22Rv1 (cell line): ENCODE data around the gene PFKL.
"Not testable (repeated sequence)": the region's sequence is repeated elsewhere in the genome, so short reads cannot be mapped to it uniquely, and the experiment has no call there.

Source experiments
- ZFX ChIP-seq: fragments of 450-650 bp; IDR thresholded peaks from 2 replicates; pipeline ENCODE4 v1.6.1; 2017; ENCODE audit warnings: antibody characterized with exemption, borderline replicate concordance
- TF ChIP-seq, protein P1 (sequence below): fragments of 450-650 bp; IDR thresholded peaks from 2 replicates; pipeline ENCODE4 v1.5.1; 2017; ENCODE audit warnings: mild to moderate bottlenecking

DNA sequence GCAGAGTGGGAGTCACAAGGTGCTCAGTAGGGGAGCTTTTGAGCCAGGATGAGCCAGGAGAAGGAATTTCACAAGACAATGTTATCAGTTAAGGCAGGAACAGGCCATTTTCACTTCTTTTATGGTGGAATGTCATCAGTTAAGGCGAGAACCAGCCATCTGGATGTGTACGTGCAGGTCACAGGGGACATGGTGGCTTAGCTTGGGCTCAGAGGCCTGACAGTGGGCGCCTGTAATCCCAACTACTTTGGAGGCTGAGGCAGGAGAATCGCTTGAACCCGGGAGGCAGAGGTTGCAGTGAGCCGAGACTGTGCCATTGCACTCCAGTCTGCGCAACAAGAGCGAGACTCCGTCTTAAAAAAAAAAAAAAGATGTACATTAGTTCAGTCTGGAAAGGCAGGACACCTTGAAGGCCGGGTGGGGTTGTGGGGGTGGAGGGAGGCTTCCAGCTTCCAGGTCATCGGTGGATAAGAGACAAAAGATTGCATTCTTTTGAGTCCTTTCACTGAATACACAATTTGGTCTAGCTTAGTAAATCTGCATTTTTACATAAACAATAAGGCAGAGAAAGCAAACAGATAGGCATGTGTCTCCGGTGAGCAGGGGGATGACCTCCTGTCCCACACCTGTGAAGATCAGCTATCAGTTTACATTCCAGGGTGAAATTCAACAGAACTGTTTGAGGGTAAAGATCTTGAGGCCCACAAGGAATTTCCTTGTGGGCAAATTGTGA is 42.0 kb downstream of the PFKL start:
- TF ChIP-seq, protein P1, sequence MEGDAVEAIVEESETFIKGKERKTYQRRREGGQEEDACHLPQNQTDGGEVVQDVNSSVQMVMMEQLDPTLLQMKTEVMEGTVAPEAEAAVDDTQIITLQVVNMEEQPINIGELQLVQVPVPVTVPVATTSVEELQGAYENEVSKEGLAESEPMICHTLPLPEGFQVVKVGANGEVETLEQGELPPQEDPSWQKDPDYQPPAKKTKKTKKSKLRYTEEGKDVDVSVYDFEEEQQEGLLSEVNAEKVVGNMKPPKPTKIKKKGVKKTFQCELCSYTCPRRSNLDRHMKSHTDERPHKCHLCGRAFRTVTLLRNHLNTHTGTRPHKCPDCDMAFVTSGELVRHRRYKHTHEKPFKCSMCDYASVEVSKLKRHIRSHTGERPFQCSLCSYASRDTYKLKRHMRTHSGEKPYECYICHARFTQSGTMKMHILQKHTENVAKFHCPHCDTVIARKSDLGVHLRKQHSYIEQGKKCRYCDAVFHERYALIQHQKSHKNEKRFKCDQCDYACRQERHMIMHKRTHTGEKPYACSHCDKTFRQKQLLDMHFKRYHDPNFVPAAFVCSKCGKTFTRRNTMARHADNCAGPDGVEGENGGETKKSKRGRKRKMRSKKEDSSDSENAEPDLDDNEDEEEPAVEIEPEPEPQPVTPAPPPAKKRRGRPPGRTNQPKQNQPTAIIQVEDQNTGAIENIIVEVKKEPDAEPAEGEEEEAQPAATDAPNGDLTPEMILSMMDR, result not testable (repeated sequence)
- not testable (repeated sequence) for TF ChIP-seq ZFX
